ENCODE measurements around the gene EVPL. TPM values are rescaled to one million over a fixed set of nuclear protein-coding genes. Genes with fewer than 3 reads are reported as not detected.

EVPL gene
- total RNA-seq, 1 experiment from 2014 or later, result 58.0 TPM

DNA sequence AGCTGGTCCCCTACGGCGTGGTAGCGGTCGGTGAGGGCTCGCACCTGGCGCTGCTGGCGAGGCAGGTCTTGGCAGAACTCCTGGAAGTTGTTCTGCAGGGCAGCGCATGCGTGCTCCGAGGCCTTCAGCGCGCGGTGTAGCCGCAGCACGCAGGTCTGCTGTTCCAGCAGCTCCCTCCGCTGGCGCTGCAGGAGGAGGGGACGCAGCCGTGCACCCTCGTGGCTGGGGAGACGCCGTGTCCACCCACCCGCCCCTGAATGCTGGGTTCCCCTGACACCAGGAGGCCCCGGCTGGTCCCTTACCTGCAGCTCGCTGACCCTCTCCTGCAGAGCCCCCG lies 12.2 kb downstream of the EVPL start:
- Histone ChIP-seq H3K4me3 (replicated peaks in 1 of 2; ENCODE audit: low read depth in 1 of 2, low read length in 2 of 2) (no peak overlapping the region), H3K4me1 (ENCODE audit: control insufficient read depth in 1 of 2, insufficient read depth in 2 of 2, low read length in 2 of 2) (peaks cover 0 to 3% of the 10 kb centered on the region in 2 experiments; a peak in 1 of 4 replicates), H3K4me2 (ENCODE audit: low read length) (no peak overlapping the region), H3K79me2 (ENCODE audit: insufficient read depth, low read length) (no peaks in the 10 kb centered on the region), H3K9me2 (ENCODE audit: insufficient read depth) (no peaks in the 10 kb centered on the region), H2AFZ (ENCODE audit: low read depth, low read length, poor library complexity, severe bottlenecking) (no peak overlapping the region), H3K36me3 (ENCODE audit: control insufficient read depth in 1 of 2, insufficient read depth in 2 of 2, low read length in 2 of 2) (peaks cover 37 to 39% of the 10 kb centered on the region in 2 experiments; a peak in 3 of 4 replicates), H3K9ac (ENCODE audit: low read length) (no peak overlapping the region), H4K20me1 (ENCODE audit: insufficient read depth) (no peaks in the 10 kb centered on the region), H3K9me3 (ENCODE audit: control insufficient read depth in 1 of 2, insufficient read depth in 1 of 2, low read depth in 1 of 2, low read length in 2 of 2) (no peaks in the 10 kb centered on the region), H3K27me3 (ENCODE audit: insufficient read depth, low read length) (no peaks in the 10 kb centered on the region), H3K27ac (ENCODE audit: low read depth, low read length) (peak overlapping the region; percentile 12; the same call in 1 of the 2 replicates)
- intact Hi-C loops (cut with micrococcal nuclease), result loop anchor here (1.0 to 5.0 kb wide), 5 partner anchors 57 to 284 kb away; partner anchors contain the start of gene SRP68
- TF ChIP-seq, protein P1, sequence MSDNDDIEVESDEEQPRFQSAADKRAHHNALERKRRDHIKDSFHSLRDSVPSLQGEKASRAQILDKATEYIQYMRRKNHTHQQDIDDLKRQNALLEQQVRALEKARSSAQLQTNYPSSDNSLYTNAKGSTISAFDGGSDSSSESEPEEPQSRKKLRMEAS (IDR thresholded peaks at IDR 0.05), result no peak
- TF ChIP-seq ZNF274 (IDR thresholded peaks at IDR 0.05; ENCODE audit: low read depth, low read length) (no peak), YY1 (IDR thresholded peaks at IDR 0.05; ENCODE audit: extremely low read depth, insufficient replicate concordance, low read depth, low read length) (no peak), POLR2A (IDR thresholded peaks at IDR 0.05; ENCODE audit: borderline replicate concordance, extremely low read depth, insufficient read depth, insufficient read length) (no peak)
- TF ChIP-seq, protein P2, sequence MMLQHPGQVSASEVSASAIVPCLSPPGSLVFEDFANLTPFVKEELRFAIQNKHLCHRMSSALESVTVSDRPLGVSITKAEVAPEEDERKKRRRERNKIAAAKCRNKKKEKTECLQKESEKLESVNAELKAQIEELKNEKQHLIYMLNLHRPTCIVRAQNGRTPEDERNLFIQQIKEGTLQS (IDR thresholded peaks at IDR 0.05), result no peak
- TF ChIP-seq, protein P3, sequence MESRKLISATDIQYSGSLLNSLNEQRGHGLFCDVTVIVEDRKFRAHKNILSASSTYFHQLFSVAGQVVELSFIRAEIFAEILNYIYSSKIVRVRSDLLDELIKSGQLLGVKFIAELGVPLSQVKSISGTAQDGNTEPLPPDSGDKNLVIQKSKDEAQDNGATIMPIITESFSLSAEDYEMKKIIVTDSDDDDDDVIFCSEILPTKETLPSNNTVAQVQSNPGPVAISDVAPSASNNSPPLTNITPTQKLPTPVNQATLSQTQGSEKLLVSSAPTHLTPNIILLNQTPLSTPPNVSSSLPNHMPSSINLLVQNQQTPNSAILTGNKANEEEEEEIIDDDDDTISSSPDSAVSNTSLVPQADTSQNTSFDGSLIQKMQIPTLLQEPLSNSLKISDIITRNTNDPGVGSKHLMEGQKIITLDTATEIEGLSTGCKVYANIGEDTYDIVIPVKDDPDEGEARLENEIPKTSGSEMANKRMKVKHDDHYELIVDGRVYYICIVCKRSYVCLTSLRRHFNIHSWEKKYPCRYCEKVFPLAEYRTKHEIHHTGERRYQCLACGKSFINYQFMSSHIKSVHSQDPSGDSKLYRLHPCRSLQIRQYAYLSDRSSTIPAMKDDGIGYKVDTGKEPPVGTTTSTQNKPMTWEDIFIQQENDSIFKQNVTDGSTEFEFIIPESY (IDR thresholded peaks at IDR 0.05; ENCODE audit: extremely low read depth, insufficient replicate concordance, low read length), result no peak
- RAD21 ChIA-PET (ENCODE audit: low non-redundant PET in 1 of 2, low total read pairs in 2 of 2, uncharacterized antibody in 2 of 2, unreplicated experiment in 2 of 2), result interaction anchor here (0.6 to 1.4 kb wide), 4 partner anchors 12 to 265 kb away, joined by 3 to 5 read pairs (median 4); partner anchors contain the start of gene EVPL (in 1 of the 2)
- BruUV-seq (replicated peaks), result no TSS peak
- no peak for DNase-seq (ENCODE audit: low read depth, low spot score)
- 0 out of 2 replicates have a peak, but pooled peaks have one; percentile 1 for ATAC-seq
- CTCF ChIA-PET, result interaction anchor here (0.7 to 3.0 kb wide), 22 partner anchors 10 to 289 kb away, joined by 3 to 22 read pairs (median 4); partner anchors contain the start of genes ACOX1, CDK3, EVPL and EXOC7
- POLR2A ChIA-PET, result interaction anchor here (1.2 kb wide), 1 partner anchor 14 kb away, joined by 3 read pairs; no protein-coding TSS in a partner anchor
